GM18507 (cell line): Measurements from ENCODE around the gene SIK3.

Experiments
- DNase-seq: peaks from one replicate; pipeline ENCODE4 v3.0.0; 2011; ENCODE audit warnings: low read depth; ENCODE audit not compliant: insufficient read length; ENCODE audit errors: extremely low spot score
- FAIRE-seq: peaks from 2 replicates; lab custom pipeline; 2011; peaks lifted over from hg19 to GRCh38; lab: Jason Lieb, UNC

Gene SIK3

GRCh38 chr11:117020287-117020686 is 77.9 kb downstream of the SIK3 start:
- no peak for DNase-seq
- no peak for FAIRE-seq

- DNase-seq, result no peak
- peak; percentile 39 for FAIRE-seq
These were observed 78.4 kb downstream of the SIK3 start for GRCh38 chr11:117019871-117020270.

DNA sequence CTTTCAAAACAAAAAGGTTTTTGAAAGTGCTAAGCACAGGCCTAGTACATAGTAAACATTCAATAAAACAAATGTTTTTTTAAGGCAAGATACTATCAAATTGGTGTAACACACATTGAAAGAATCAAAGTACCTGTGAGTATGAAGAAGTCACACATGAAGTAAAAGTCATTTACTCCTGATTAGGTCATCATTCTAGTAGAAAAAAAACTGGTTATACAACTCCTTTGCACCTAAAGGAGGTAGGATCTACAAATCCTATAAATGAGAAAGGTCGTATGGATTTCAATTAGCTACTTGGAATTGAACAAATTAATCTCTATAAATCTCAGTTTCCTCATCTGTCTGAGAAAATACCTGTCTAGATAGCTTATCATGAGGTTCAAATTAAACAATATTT is 80.8 kb downstream of the SIK3 start:
- DNase-seq (no peak), FAIRE-seq (no peak)

DNA sequence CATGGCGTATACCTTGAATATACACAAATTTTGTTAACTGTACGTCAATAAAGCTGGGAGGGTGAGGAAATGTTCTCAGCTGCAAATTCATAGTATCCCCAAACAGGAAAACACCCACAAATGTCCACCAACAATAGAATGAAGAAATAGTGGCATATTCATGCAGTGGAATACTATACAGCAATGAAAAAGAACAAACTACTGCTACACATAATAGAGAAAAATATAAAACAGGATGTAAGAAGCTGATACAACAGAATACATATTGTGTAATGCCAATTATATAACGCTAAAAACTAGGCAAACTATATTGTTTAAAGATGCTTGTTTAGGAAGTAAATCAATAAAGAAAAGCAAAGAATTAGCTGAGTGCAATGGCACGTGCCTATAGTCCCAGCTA is 81.5 kb downstream of the SIK3 start:
- FAIRE-seq, result no peak
- DNase-seq, result no peak

- FAIRE-seq (no peak), DNase-seq (no peak)
These were observed 82.0 kb downstream of the SIK3 start for GRCh38 chr11:117016246-117016645.

DNA sequence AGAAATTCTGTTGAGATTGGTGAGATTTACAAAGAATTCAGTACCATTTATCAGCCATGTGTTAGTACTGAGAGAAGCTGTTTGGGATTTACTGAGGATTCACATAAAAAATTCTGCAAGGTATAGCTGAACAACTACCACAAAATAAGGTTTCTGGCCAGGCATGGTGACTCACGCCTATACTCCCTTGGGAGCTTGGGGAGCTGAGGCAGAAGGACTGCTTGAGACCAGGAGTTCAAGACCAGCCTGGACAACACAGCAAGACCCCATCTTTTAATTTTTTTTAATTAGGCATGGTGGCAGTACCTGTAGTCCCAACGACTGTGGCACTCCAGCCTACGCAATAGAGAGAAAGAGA is 86.7 kb downstream of the SIK3 start:
- FAIRE-seq (no peak), DNase-seq (no peak)

- no peak for FAIRE-seq
- no peak for DNase-seq
These were observed 87.3 kb downstream of the SIK3 start for GRCh38 chr11:117010808-117011540.

- no peak for FAIRE-seq
- no peak for DNase-seq
These were observed 88.2 kb downstream of the SIK3 start for GRCh38 chr11:117009905-117010605.

- DNase-seq (no peak), FAIRE-seq (peak; percentile 65)
These were observed 92.5 kb downstream of the SIK3 start for GRCh38 chr11:117005758-117006157.

DNA sequence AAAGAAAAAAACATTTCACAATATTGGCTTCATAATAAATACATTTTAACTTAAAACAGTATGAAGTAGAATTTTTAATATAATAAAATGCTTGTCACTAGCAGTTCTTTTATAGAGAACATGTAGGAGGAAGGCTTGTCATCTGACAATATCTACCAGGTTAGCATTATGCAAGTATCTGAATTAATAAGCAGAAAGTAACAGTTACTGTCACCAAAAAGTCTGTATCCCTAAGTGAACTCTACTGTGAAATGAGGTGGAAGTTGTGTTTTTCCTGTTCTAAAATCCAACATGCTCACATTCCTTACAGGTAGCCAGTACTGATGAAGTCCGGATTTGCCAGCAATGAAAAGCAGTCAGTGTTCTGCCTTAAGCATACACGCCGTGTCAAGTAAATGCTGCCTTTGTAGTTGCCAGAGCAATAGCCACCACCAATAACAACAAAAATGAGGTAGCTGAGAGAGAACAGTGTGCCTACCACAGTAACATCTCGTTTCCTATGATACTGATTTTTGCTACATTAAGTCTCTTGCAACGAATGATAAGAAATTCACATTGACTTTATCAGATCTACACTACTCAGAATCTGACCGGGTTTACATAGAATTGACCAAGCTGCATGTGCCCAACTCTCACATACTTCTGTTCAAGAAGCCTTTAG is 95.5 kb downstream of the SIK3 start:
- no peak for DNase-seq
- no peak for FAIRE-seq

GRCh38 chr11:117000014-117000737 is 98.1 kb downstream of the SIK3 start:
- DNase-seq (no peak), FAIRE-seq (no peak)

DNA sequence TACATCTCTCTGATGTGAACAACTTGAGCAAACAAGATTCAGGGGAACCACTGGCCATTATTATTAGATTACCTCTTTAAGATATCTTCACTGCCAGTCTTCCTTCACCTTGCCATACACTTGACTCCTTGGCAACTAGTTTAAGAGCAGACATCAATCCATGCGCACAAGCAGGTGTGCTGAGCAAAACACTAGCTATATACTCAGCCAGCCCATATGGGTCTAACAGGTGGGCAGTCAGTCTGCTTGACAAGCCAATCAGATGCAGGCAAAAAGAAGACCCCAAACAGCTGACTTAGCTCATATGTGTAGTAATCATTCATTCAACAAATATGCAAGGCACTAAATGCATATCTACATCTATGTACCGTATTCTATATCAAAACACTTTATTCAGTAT is 101.2 kb downstream of the SIK3 start:
- no peak for DNase-seq
- no peak for FAIRE-seq

DNA sequence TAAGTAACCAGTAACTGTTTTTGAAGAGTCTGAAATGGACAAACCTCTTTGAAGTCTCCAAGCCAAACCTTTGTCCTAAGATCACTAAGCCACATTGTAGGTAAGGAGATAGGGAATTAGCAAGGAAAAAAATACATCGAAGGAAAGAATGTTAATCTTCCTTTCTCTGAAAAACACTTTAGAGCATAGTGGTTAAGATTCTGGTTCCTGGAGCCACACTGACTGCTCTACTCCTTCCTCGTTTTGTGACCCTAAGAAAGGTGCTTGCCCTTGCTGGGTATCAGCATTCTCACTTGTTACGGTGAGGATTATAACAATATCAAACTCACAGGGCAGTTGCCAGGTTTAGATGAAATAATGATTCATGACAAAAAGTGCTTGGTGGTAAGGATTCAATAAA is 104.0 kb downstream of the SIK3 start:
- FAIRE-seq, result no peak
- no peak for DNase-seq

GRCh38 chr11:116993599-116993998 is 104.6 kb downstream of the SIK3 start:
- no peak for FAIRE-seq
- no peak for DNase-seq

DNA sequence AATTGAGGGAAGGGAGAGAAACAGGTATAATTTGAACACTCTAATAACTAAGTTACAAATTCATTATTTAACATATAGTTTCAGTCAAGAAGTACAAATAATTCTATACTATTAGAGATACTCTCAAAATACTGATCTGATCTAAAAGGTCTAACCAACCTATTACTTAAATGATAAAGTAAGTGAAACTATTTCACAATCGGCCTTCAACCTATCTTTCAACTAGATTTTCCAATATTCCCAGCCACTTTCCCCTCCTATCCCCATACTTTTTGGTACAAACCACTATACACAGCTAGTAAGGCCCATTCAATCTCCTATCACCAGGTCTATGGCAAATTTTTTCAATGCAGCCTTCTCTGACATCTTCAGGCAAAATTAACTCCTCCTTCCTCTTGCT is 106.7 kb downstream of the SIK3 start:
- no peak for DNase-seq
- no peak for FAIRE-seq

GRCh38 chr11:116990811-116991210 is 107.4 kb downstream of the SIK3 start:
- no peak for DNase-seq
- FAIRE-seq, result no peak

DNA sequence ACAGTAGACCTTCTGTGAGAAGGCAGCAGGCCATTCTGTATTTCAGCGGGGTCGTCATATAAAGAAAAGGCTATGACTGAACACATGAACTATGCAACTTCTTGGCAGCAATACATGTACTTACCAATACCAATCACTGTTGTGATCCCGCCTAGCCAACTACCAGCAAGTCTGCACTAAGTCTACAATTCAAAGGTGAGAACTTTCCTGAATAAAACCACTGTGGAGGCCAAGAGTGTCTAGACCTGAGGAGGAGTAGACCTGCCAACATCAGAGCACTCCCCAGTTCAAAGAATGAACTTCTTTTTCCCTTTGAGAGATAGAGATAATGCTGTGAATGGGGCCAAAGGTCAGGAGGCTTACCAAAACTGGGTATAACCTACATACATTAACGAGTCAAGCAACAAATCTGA is 108.2 kb downstream of the SIK3 start:
- DNase-seq (no peak), FAIRE-seq (no peak)

- no peak for FAIRE-seq
- no peak for DNase-seq
These were observed 109.0 kb downstream of the SIK3 start for GRCh38 chr11:116989184-116989583.

- peak; percentile 95 for FAIRE-seq
- no peak for DNase-seq
These were observed 111.6 kb downstream of the SIK3 start for GRCh38 chr11:116986521-116987105.

- no peak for DNase-seq
These were observed 113.6 kb downstream of the SIK3 start for GRCh38 chr11:116984589-116984988.

More at GRCh38 chr11:116984589-116984988, 113.6 kb downstream of the SIK3 start:
- no peak for FAIRE-seq
